ENCODE data around the gene CFAP20DC.

DNA sequence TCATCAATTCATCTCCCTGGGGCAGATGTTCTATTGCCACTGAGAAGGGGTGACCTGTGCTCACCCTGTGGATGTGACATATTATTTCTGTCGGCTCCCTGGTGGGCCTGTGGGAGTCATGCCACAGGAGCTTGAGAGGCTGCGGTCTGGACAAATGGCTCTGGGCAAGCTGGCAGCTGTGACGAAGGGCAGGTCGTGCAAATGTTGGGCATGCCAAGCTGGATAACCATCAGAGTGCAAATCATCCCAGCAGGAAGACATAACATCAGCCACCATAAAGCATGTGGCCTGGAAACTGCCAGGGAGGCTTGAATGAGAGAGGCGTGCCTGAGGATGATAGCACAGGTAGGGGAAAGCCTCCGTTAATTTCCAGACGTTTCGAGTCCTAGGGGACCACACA, 338.0 kb downstream of the CFAP20DC start:
- TF ChIP-seq, protein P1, sequence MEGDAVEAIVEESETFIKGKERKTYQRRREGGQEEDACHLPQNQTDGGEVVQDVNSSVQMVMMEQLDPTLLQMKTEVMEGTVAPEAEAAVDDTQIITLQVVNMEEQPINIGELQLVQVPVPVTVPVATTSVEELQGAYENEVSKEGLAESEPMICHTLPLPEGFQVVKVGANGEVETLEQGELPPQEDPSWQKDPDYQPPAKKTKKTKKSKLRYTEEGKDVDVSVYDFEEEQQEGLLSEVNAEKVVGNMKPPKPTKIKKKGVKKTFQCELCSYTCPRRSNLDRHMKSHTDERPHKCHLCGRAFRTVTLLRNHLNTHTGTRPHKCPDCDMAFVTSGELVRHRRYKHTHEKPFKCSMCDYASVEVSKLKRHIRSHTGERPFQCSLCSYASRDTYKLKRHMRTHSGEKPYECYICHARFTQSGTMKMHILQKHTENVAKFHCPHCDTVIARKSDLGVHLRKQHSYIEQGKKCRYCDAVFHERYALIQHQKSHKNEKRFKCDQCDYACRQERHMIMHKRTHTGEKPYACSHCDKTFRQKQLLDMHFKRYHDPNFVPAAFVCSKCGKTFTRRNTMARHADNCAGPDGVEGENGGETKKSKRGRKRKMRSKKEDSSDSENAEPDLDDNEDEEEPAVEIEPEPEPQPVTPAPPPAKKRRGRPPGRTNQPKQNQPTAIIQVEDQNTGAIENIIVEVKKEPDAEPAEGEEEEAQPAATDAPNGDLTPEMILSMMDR (IDR thresholded peaks at IDR 0.05; ENCODE audit: low read depth, low read length), result no peak
- no peak for TF ChIP-seq EZH2phosphoT487 (IDR thresholded peaks at IDR 0.05; ENCODE audit: low read depth)

Measured in OCI-LY3 (cell line).